ENCODE data around the gene SURF2.
A peak's percentile ranks its signal among the peaks of the same experiment; 100 is the strongest.

SURF2 gene

DNA sequence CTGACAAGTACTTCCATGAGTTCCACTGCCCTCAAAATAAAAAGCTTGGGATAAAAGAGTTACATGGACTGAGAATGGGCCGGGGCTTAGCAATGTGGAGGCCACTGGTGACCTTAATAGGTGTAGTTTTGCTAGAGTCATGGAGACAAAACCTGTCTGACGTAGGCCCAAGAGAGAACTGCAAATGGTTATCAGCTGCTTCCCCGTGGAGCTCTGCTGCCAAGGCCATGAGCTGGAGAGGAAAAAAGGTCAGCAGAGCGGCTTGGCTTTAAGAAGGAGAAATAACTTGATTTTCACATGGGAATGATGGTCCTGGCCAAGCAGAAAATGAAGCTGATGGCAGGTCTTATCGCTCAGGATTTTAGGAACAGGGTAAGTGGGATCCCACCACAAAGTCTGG, 16.7 kb upstream of the SURF2 start:
- no peak for DNase-seq (ENCODE audit: low read depth)
- TF ChIP-seq, protein P1, sequence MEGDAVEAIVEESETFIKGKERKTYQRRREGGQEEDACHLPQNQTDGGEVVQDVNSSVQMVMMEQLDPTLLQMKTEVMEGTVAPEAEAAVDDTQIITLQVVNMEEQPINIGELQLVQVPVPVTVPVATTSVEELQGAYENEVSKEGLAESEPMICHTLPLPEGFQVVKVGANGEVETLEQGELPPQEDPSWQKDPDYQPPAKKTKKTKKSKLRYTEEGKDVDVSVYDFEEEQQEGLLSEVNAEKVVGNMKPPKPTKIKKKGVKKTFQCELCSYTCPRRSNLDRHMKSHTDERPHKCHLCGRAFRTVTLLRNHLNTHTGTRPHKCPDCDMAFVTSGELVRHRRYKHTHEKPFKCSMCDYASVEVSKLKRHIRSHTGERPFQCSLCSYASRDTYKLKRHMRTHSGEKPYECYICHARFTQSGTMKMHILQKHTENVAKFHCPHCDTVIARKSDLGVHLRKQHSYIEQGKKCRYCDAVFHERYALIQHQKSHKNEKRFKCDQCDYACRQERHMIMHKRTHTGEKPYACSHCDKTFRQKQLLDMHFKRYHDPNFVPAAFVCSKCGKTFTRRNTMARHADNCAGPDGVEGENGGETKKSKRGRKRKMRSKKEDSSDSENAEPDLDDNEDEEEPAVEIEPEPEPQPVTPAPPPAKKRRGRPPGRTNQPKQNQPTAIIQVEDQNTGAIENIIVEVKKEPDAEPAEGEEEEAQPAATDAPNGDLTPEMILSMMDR (conservative IDR thresholded peaks at IDR 0.05; ENCODE audit: control insufficient read depth, insufficient read depth, low read depth, low read length): no peak
- no peak overlapping the region for H3K4me3 ChIP-seq (ENCODE audit: control insufficient read depth, low read depth, low read length)

DNA sequence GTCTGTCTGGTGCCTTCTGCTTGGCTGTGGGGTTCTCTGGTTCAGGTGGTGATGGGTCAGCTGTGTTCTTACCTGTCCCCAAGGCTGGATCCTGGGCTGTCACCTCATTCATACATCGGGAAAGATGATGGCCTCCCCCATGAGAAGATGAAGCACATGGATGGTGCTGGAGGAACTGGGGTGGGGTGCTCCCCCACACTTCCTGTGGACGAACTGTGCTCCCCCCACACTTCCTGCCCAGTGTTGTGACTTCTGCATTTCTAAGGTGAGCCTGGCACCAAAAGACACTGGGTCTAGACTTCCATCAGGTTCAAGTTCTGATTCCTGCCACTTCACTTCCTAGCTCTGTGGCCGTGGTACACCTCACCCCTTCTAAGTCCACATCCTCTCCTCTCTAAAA, 16.1 kb upstream of the SURF2 start:
- no peak overlapping the region for H3K4me3 ChIP-seq (ENCODE audit: control insufficient read depth, low read depth, low read length)
- DNase-seq (ENCODE audit: low read depth): no peak
- TF ChIP-seq, protein P1 (conservative IDR thresholded peaks at IDR 0.05; ENCODE audit: control insufficient read depth, insufficient read depth, low read depth, low read length): no peak

DNA sequence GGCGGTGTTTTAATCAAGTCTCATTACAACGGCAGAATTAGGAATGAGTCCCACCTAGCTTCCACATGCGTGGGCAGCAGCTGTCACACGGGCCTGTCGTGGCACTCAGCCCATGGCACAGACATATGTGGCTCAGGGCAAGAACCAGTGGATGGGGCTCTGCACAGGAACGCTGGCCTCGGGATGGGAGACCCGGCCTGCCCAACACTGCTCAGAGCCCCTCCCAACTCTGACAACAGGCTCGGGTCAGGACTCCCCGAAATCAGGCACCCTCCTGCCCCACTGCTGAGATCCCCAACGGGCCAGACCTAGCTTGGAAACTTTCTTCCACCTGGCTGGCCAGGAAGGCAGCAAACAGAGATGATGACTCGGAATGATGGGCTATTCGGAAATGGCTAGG, 15.4 kb upstream of the SURF2 start:
- H3K4me3 ChIP-seq (ENCODE audit: control insufficient read depth, low read depth, low read length): no peak overlapping the region
- TF ChIP-seq, protein P1 (conservative IDR thresholded peaks at IDR 0.05; ENCODE audit: control insufficient read depth, insufficient read depth, low read depth, low read length): no peak
- DNase-seq (ENCODE audit: low read depth): no peak

DNA sequence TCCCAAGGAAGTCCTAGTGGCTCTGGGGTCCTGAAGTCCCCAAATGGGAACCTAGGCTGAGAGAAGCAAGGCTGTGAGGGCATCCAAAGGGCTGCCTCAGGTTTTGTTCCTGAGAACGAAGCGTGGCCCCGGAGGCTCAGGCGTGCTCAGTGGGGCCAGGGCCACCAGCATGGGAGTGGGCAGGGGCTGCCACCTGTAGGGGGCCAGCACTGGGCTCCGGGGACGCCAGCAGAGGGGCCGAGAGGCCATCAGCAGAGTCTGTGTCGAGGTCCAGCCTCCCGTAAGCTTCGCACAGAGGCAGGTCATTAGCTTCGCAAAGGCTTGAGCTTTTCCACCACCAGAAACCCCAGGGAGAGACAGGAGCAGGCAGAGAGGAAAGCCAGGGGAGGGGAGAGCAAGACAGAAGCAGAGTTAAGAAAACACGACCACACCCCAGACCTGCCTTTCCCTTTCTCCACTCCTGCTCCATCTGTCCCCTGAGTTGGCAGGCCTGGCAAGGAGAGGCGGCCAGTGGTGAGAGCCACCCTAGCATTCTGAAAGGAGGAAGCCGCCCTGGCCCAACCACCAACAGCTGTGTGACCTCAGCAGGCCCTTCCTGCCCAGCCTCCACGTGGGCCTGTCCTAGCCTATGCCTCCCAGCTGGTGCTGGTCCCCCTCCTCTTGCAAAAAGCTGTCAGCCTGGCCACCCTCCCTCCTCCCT, 14.8 kb upstream of the SURF2 start:
- DNase-seq (ENCODE audit: low read depth): no peak
- TF ChIP-seq, protein P1 (conservative IDR thresholded peaks at IDR 0.05; ENCODE audit: control insufficient read depth, insufficient read depth, low read depth, low read length): no peak
- H3K4me3 ChIP-seq (ENCODE audit: control insufficient read depth, low read depth, low read length): no peak overlapping the region

DNA sequence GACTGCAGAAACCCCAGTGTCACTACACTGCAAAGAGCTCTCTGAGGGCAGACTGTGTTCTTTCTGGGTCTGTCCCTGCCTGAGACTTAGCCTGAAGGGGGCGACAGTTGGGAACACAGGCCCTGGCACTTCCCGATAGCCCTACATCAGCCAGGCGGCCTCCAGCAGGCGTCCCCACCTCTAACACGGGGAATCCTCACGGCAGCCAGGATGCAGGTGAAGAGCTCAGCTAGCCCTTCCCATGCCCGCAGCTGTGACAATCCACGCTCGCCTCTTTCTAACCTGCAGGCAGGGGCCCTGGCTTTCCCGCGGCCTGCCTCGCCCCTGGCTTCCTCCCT, 14.3 kb upstream of the SURF2 start:
- no peak overlapping the region for H3K4me3 ChIP-seq (ENCODE audit: control insufficient read depth, low read depth, low read length)
- DNase-seq (ENCODE audit: low read depth): no peak
- TF ChIP-seq, protein P1 (conservative IDR thresholded peaks at IDR 0.05; ENCODE audit: control insufficient read depth, insufficient read depth, low read depth, low read length): no peak

DNA sequence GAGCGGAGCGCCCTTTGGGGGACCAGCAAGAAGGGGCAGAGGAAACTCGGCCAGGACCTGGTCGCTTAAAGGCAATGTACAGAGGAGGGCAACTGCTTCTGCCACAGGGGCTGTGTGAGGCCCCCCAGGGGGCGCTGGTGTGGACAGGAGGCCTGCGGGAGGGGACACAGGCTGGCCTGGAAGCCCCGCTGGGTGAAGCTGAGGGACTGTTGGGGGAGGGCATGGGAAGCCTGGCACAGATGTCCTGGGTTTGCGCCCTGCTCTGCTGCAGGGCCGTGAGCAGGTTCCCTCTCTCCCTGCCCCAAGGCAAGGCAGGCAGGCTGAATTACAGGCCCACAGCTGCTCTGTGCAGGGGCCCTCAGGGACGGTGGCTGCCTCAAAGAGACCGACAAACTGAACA, 13.8 kb upstream of the SURF2 start:
- DNase-seq (ENCODE audit: low read depth): no peak
- TF ChIP-seq, protein P1 (conservative IDR thresholded peaks at IDR 0.05; ENCODE audit: control insufficient read depth, insufficient read depth, low read depth, low read length): peak; percentile 24
- no peak overlapping the region for H3K4me3 ChIP-seq (ENCODE audit: control insufficient read depth, low read depth, low read length)

DNA sequence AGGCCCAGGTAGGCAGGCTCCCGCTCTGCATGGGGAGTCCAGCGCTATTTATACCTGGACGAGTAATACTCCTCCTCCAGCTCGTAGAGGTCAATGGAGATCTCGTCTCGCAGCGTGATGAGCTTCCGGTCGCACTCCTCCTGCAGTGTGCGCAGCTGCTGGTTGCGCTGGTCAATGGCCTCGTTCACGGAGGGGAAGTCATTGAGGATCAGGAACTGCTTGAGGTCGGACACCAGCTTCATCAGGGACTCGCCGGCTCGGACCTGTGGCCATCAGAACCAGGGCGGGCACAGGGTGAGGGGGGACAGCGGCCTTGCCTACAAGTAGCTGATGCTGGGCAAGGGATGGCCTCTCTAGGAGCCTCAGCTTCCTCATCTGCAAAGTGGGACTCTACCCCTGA, 12.3 kb upstream of the SURF2 start:
- DNase-seq (ENCODE audit: low read depth): no peak
- TF ChIP-seq, protein P1 (conservative IDR thresholded peaks at IDR 0.05; ENCODE audit: control insufficient read depth, insufficient read depth, low read depth, low read length): no peak
- no peak overlapping the region for H3K4me3 ChIP-seq (ENCODE audit: control insufficient read depth, low read depth, low read length)

Measured in fibroblast of mammary gland (primary cell).